HepG2 (cell line): Measurements from ENCODE around the gene LYRM4. TPM values are rescaled to one million over a fixed set of nuclear protein-coding genes. Genes with fewer than 3 reads are reported as not detected.
A peak's percentile ranks its signal among the peaks of the same experiment; 100 is the strongest.

Experiments
- ATAC-seq: fragments of 200-7000 bp; cut with Tn5 transposase; 3 replicates; pipeline ENCODE4 v1.9.1; 2020; ENCODE audit warnings: mild to moderate bottlenecking, moderate library complexity
- BruUV-seq: library from RNA; stranded (reverse); fragments of 400-500 nt; replicated peaks from 2 replicates; lab custom pipeline; 2021; lab: Mats Ljungman, UMichigan
- CTCF ChIA-PET: fragments of 300-600 bp; formaldehyde crosslinking; extraction: SDS; loops from one replicate; lab custom pipeline; 2021; ENCODE audit warnings: low total read pairs, inconsistent platforms, low intra/inter-chr PET ratio; lab: Yijun Ruan, JAX
- POLR2A ChIA-PET: fragments of 350-600 bp; sonication (Branson Sonifier 250); formaldehyde crosslinking; loops from one replicate; lab custom pipeline; 2020; ENCODE audit warnings: antibody characterized with exemption, inconsistent platforms; lab: Yijun Ruan, JAX
- DNase-seq: peaks from one replicate; pipeline ENCODE4 v3.0.0-alpha.2; 2015; ENCODE audit warnings: low spot score
- FAIRE-seq: peaks from 3 replicates; lab custom pipeline; 2011; peaks lifted over from hg19 to GRCh38; lab: Jason Lieb, UNC
- H2AFZ ChIP-seq: one replicate; pipeline ENCODE4 v1.6.1; 2011; ENCODE audit warnings: low read length, inconsistent platforms
- H3K27ac ChIP-seq: fragments of 300-600 bp; 3 replicates; pipeline ENCODE4 v1.8.0; 2011; ENCODE audit warnings: mixed run types, mild to moderate bottlenecking, mixed read lengths, low read length, inconsistent platforms; ENCODE audit not compliant: insufficient read depth; ENCODE audit errors: extremely low read length
- H3K27me3 ChIP-seq, 2 experiments: fragments of 200-600 bp in 1 of 2; 2 replicates in 1 of 2; 3 replicates in 1 of 2; pipeline versions ENCODE4 v1.6.0 to v1.8.0; 2011; ENCODE audit warnings: low read length in 2 of 2, mild to moderate bottlenecking in 2 of 2, moderate library complexity in 2 of 2, inconsistent platforms in 1 of 2; ENCODE audit not compliant: insufficient read depth in 2 of 2, control insufficient read depth in 1 of 2
- H3K36me3 ChIP-seq, 2 experiments: fragments of 200-600 bp in 1 of 2; replicated peaks in 1 of 2; 2 replicates in 1 of 2; 3 replicates in 1 of 2; pipeline versions ENCODE4 v1.5.1 to v1.8.0; 2011; ENCODE audit warnings: low read length in 2 of 2, inconsistent platforms in 1 of 2; ENCODE audit not compliant: insufficient read depth in 2 of 2, control insufficient read depth in 1 of 2
- H3K4me1 ChIP-seq: 2 replicates; pipeline ENCODE4 v1.5.1; 2012; ENCODE audit warnings: low read length, inconsistent platforms; ENCODE audit not compliant: insufficient read depth
- H3K4me2 ChIP-seq: 2 replicates; pipeline ENCODE4 v1.6.0; 2011; ENCODE audit warnings: low read depth, low read length, inconsistent platforms
- H3K4me3 ChIP-seq, 3 experiments: fragments of 200-600 bp in 1 of 3; sonication (generic), shearing (Covaris generic) in 1 of 3; replicated peaks in 1 of 3; 2 replicates each; pipeline ENCODE4 v1.5.1; 2011 to 2016; ENCODE audit warnings: low read length in 3 of 3, inconsistent platforms in 2 of 3, low read depth in 2 of 3, mild to moderate bottlenecking in 2 of 3, control low read depth in 1 of 3, mixed read lengths in 1 of 3; ENCODE audit not compliant: insufficient read depth in 1 of 3
- H3K79me2 ChIP-seq: one replicate; pipeline ENCODE4 v1.6.1; 2011; ENCODE audit warnings: low read length, inconsistent platforms; ENCODE audit not compliant: insufficient read depth
- H3K9ac ChIP-seq: 2 replicates; pipeline ENCODE4 v1.6.0; 2011; ENCODE audit warnings: mild to moderate bottlenecking, low read depth, low read length, inconsistent platforms; ENCODE audit not compliant: insufficient read depth
- H3K9me3 ChIP-seq: 2 replicates; pipeline ENCODE4 v1.5.1; 2012; ENCODE audit warnings: mild to moderate bottlenecking, low read length
- H4K20me1 ChIP-seq: 2 replicates; pipeline ENCODE4 v1.6.0; 2011; ENCODE audit warnings: inconsistent platforms, mild to moderate bottlenecking, low read length, moderate library complexity; ENCODE audit not compliant: insufficient read depth
- CREM ChIP-seq, 2 experiments: sonication (generic) in 1 of 2; formaldehyde crosslinking in 1 of 2; IDR thresholded peaks; 2 replicates each; pipeline versions ENCODE4 v1.4.0 to v1.6.1; 2016 to 2020; ENCODE audit warnings: antibody characterized with exemption in 1 of 2, mild to moderate bottlenecking in 1 of 2, missing genetic modification reagents in 1 of 2
- GPBP1L1 ChIP-seq: sonication (generic); formaldehyde crosslinking; IDR thresholded peaks from 2 replicates; pipeline ENCODE4 v1.5.0; 2020; ENCODE audit warnings: mild to moderate bottlenecking, missing genetic modification reagents
- HIVEP1 ChIP-seq: sonication (generic); formaldehyde crosslinking; IDR thresholded peaks from 2 replicates; pipeline ENCODE4 v1.4.0; 2020; ENCODE audit warnings: mild to moderate bottlenecking, missing genetic modification reagents
- HNF4A ChIP-seq: sonication (generic); formaldehyde crosslinking; IDR thresholded peaks from 2 replicates; pipeline ENCODE4 v1.4.0; 2020; ENCODE audit warnings: missing genetic modification reagents
- HNF4G ChIP-seq, 2 experiments: sonication (generic) in 1 of 2; formaldehyde crosslinking in 1 of 2; IDR thresholded peaks; 2 replicates each; pipeline versions ENCODE4 v1.4.0 to v1.6.1; 2011 to 2020; ENCODE audit warnings: borderline replicate concordance in 2 of 2, low read depth in 2 of 2, mild to moderate bottlenecking in 2 of 2, low read length in 1 of 2, missing genetic modification reagents in 1 of 2, moderate library complexity in 1 of 2
- KLF9 ChIP-seq: IDR thresholded peaks from 2 replicates; pipeline ENCODE4 v1.6.1; 2016; ENCODE audit warnings: low read depth
- LBX2 ChIP-seq: sonication (generic); formaldehyde crosslinking; IDR thresholded peaks from 2 replicates; pipeline ENCODE4 v1.5.0; 2020; ENCODE audit warnings: missing genetic modification reagents, mild to moderate bottlenecking, borderline replicate concordance
- LCORL ChIP-seq, 2 experiments: fragments of 450-650 bp in 1 of 2; sonication (generic) in 1 of 2; formaldehyde crosslinking in 1 of 2; IDR thresholded peaks; 2 replicates each; pipeline versions ENCODE4 v1.5.0 to v1.6.1; 2017 to 2020; ENCODE audit warnings: antibody characterized with exemption in 1 of 2, missing genetic modification reagents in 1 of 2
- POGZ ChIP-seq: sonication (generic); formaldehyde crosslinking; IDR thresholded peaks from 2 replicates; pipeline ENCODE4 v1.4.0; 2020; ENCODE audit warnings: mild to moderate bottlenecking, missing genetic modification reagents
- RFX1 ChIP-seq: fragments of 450-650 bp; IDR thresholded peaks from 2 replicates; pipeline ENCODE4 v1.6.1; 2017
- SIN3A ChIP-seq: IDR thresholded peaks from 2 replicates; pipeline ENCODE4 v1.6.1; 2011; ENCODE audit warnings: low read depth, mild to moderate bottlenecking, control low read depth, low read length, borderline replicate concordance
- SSRP1 ChIP-seq: IDR thresholded peaks from 2 replicates; pipeline ENCODE4 v1.6.1; 2016; ENCODE audit warnings: control low read depth
- TEAD2 ChIP-seq: sonication (generic); formaldehyde crosslinking; IDR thresholded peaks from 2 replicates; pipeline ENCODE4 v1.9.0; 2021; ENCODE audit warnings: missing genetic modification reagents
- ZBTB38 ChIP-seq: sonication (generic); formaldehyde crosslinking; IDR thresholded peaks from 2 replicates; pipeline ENCODE4 v1.5.1; 2020; ENCODE audit warnings: mild to moderate bottlenecking, missing genetic modification reagents
- ZNF121 ChIP-seq: sonication (generic); formaldehyde crosslinking; IDR thresholded peaks from 2 replicates; pipeline ENCODE4 v1.5.0; 2020; ENCODE audit warnings: mild to moderate bottlenecking, missing genetic modification reagents
- ZNF264 ChIP-seq: sonication (generic); formaldehyde crosslinking; IDR thresholded peaks from 2 replicates; pipeline ENCODE4 v1.4.0; 2020; ENCODE audit warnings: missing genetic modification reagents
- ZSCAN29 ChIP-seq: sonication (generic); formaldehyde crosslinking; conservative IDR thresholded peaks from 2 replicates; pipeline ENCODE4 v1.4.0; 2020; ENCODE audit warnings: mild to moderate bottlenecking, missing genetic modification reagents
- ZSCAN9 ChIP-seq: IDR thresholded peaks from 2 replicates; pipeline ENCODE4 v1.6.1; 2016; ENCODE audit warnings: borderline replicate concordance
- WGBS: methylation state at CpG from one replicate; pipeline ENCODE4 v1.1.6; 2017; ENCODE audit warnings: low lambda C conversion rate; 5-methylcytosine and 5-hydroxymethylcytosine counted together
- in situ Hi-C: cut with HindIII; loops from 2 replicates; pipeline ENCODE4 v1.10.0; 2017; ENCODE audit warnings: low pct_unique_long_range_greater_than_20kb; ENCODE audit not compliant: extremely low pct_ligation_motif_present
- intact Hi-C: fragments of 100-400 bp; cut with micrococcal nuclease; formaldehyde crosslinking; loops from one replicate; pipeline ENCODE4 v1.10.0; 2022; ENCODE audit not compliant: unreplicated experiment
- polyA plus RNA-seq, 8 experiments: library from polyadenylated mRNA; depleted of rRNA in 3 of 8; stranded (reverse) in 7 of 8; unstranded in 1 of 8; fragments of >200 nt; fragmentation: Illumina TruSeq in 4 of 8; extraction: Trizol in 4 of 8; gene quantifications; 2 replicates each; pipeline versions ENCODE4 v1.2.1 to v1.2.3, GENCODE V29; 2011 to 2016; ENCODE audit warnings: low read depth in 4 of 8, missing spikeins in 1 of 8, mixed read lengths in 1 of 8; ENCODE audit not compliant: insufficient read depth in 1 of 8
- total RNA-seq, 5 experiments: library from RNA; depleted of rRNA; stranded (reverse); fragments of >200 nt; fragmentation: Illumina TruSeq; extraction: Trizol; gene quantifications; 2 replicates each; pipeline ENCODE4 v1.2.3, GENCODE V29; 2016; ENCODE audit warnings: low read depth in 1 of 5
- TF ChIP-seq, protein P1 (sequence below): IDR thresholded peaks from 2 replicates; pipeline ENCODE4 v1.6.1; 2016; ENCODE audit warnings: mild to moderate bottlenecking, missing biosample characterization, missing genetic modification reagents
- TF ChIP-seq, protein P2 (sequence below): IDR thresholded peaks from 2 replicates; pipeline ENCODE4 v1.6.1; 2016

LYRM4 gene
- total and polyA plus RNA-seq, 2 of the 13 experiments (the other 11 are each of a cell fraction or from before 2014, with no cell fraction given) = 64.6 to 67.5 TPM

GRCh38 chr6:5125152-5126006, 135.4 kb downstream of the LYRM4 start:
- Histone ChIP-seq H3K4me3 (no peak overlapping the region), H2AFZ (no peak overlapping the region), H3K36me3 (no peaks in the 10 kb centered on the region; a peak in 4 of 5 replicates), H3K9me3 (no peaks in the 10 kb centered on the region), H4K20me1 (no peaks in the 10 kb centered on the region), H3K4me1 (peaks cover 47% of the 10 kb centered on the region), H3K79me2 (no peaks in the 10 kb centered on the region), H3K4me2 (peak overlapping the region; percentile 34), H3K27me3 (no peaks in the 10 kb centered on the region), H3K27ac (peak overlapping the region; percentile 34), H3K9ac (no peak overlapping the region)
- peak; percentile 76 for ATAC-seq
- BruUV-seq = no TSS peak
- in situ Hi-C loops (no loop called here), intact Hi-C loops (no loop called here)
- peak; percentile 65 for FAIRE-seq
- CTCF ChIA-PET = no interaction called here
- POLR2A ChIA-PET = interaction anchor here (0.5 to 1.4 kb wide), 2 partner anchors 11 to 66 kb away, joined by 3 to 4 read pairs; no protein-coding TSS in a partner anchor
- WGBS = 40% methylated on average over 11 of the region's 11 CpGs
- peak; percentile 72 for DNase-seq
- TF ChIP-seq HNF4A (peak; percentile 66), LBX2 (CRISPR knock-in tag) (no peak), ZNF264 (CRISPR knock-in tag) (peak; percentile 98), POGZ (CRISPR knock-in tag) (peak; percentile 82), SSRP1 (CRISPR knock-in tag) (peak; percentile 27; the same call in 1 of the 2 replicates), SIN3A (0 out of 2 replicates have a peak, but pooled peaks have one; percentile 39), LCORL (IDR thresholded peaks at IDR 0.05) (peak; percentile 81; the same call in 1 of the 2 replicates), LCORL (CRISPR knock-in tag; IDR thresholded peaks at IDR 0.05) (no peak), HNF4G (IDR thresholded peaks at IDR 0.05; ENCODE audit: borderline replicate concordance, low read depth, low read length) (peak; percentile 35), HNF4G (CRISPR knock-in tag; IDR thresholded peaks at IDR 0.05; ENCODE audit: borderline replicate concordance, low read depth) (no peak), ZBTB38 (CRISPR knock-in tag) (0 out of 2 replicates have a peak, but pooled peaks have one; percentile 25), HIVEP1 (CRISPR knock-in tag) (no peak; the same call in 1 of the 2 replicates), CREM (IDR thresholded peaks at IDR 0.05) (peak; percentile 39; the same call in 1 of the 2 replicates), CREM (CRISPR knock-in tag; IDR thresholded peaks at IDR 0.05) (no peak), KLF9 (no peak), GPBP1L1 (CRISPR knock-in tag) (no peak), ZNF121 (no peak), ZSCAN9 (CRISPR knock-in tag) (0 out of 2 replicates have a peak, but pooled peaks have one; percentile 33), ZSCAN29 (CRISPR knock-in tag) (0 out of 2 replicates have a peak, but pooled peaks have one; percentile 49), RFX1 (no peak), TEAD2 (no peak)
- TF ChIP-seq, protein P1, sequence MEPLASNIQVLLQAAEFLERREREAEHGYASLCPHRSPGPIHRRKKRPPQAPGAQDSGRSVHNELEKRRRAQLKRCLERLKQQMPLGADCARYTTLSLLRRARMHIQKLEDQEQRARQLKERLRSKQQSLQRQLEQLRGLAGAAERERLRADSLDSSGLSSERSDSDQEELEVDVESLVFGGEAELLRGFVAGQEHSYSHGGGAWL (CRISPR knock-in tag) = peak; percentile 43; the same call in 1 of the 2 replicates
- TF ChIP-seq, protein P2, sequence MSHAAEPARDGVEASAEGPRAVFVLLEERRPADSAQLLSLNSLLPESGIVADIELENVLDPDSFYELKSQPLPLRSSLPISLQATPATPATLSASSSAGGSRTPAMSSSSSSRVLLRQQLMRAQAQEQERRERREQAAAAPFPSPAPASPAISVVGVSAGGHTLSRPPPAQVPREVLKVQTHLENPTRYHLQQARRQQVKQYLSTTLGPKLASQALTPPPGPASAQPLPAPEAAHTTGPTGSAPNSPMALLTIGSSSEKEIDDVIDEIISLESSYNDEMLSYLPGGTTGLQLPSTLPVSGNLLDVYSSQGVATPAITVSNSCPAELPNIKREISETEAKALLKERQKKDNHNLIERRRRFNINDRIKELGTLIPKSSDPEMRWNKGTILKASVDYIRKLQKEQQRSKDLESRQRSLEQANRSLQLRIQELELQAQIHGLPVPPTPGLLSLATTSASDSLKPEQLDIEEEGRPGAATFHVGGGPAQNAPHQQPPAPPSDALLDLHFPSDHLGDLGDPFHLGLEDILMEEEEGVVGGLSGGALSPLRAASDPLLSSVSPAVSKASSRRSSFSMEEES = 0 out of 2 replicates have a peak, but pooled peaks have one; percentile 16
